LNCaP clone FGC (cell line): Measurements from ENCODE around the gene KIRREL3.

ENCODE experiments used
- DNase-seq: peaks from one replicate; pipeline ENCODE4 v3.0.0-alpha.2; 2011; ENCODE audit warnings: low read depth
- H3K4me3 ChIP-seq: 2 replicates; pipeline ENCODE4 v1.5.1; 2011; ENCODE audit warnings: mild to moderate bottlenecking, low read depth, low read length, control low read depth
- CTCF ChIP-seq: IDR thresholded peaks from 2 replicates; pipeline ENCODE4 v1.5.1; 2012; ENCODE audit warnings: mild to moderate bottlenecking; ENCODE audit not compliant: control insufficient read depth, insufficient read depth; ENCODE audit errors: extremely low read depth

The KIRREL3 gene

GRCh38 chr11:126423154-126423553 is 577.4 kb downstream of the KIRREL3 start:
- no peak overlapping the region for H3K4me3 ChIP-seq

GRCh38 chr11:126422446-126422845 is 578.1 kb downstream of the KIRREL3 start:
- no peak overlapping the region for H3K4me3 ChIP-seq
- no peak for TF ChIP-seq CTCF
- no peak for DNase-seq

More at GRCh38 chr11:126423154-126423553, 577.4 kb downstream of the KIRREL3 start:
- no peak for DNase-seq
- TF ChIP-seq CTCF, result no peak

DNA sequence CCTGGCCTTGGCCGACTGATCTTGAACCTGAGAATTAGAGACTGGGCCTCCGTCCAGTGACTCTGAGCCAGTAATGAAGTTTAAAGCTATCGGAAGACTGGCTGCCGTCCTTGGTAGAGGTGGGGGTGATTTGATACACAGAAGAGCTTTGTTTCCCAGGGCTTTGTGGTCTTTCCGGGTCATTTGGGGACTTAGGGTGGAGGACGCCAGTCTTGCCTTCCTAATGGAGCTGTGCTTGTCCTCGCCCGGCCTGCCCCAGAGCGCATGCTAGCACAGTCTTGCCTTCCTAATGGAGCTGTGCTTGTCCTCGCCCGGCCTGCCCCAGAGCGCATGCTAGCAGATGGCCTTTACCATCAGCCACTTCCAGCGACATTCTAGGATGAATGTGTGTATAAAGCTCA is 579.3 kb downstream of the KIRREL3 start:
- DNase-seq, result no peak
- H3K4me3 ChIP-seq, result no peak overlapping the region
- TF ChIP-seq CTCF, result no peak

DNA sequence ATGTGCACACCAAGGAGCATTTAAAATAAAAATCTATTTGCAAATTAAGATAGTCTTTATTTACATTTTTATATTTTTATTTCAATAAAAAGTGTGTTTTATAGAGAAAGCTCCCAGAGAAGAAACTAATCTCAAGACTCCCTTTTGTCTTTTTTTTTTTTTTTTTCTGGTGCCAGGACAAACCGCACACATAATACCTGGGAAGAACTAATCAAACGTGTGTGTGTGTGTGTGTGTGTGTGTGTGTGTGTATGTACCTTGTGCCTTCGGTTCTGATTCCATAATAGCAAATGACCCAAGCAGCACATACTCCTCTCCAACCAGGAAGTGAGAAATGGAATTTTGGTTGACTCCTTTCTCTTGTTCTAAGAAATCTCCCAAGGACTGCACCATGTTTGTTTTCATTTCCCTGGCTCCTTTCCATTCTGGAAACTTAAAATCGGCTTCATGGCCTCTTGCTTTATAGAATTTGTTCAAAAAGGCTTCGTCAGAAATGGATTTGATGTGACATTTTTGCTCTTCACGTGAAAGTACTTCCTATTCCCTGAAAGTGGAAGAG is 579.8 kb downstream of the KIRREL3 start:
- no peak overlapping the region for H3K4me3 ChIP-seq
- no peak for TF ChIP-seq CTCF

DNA sequence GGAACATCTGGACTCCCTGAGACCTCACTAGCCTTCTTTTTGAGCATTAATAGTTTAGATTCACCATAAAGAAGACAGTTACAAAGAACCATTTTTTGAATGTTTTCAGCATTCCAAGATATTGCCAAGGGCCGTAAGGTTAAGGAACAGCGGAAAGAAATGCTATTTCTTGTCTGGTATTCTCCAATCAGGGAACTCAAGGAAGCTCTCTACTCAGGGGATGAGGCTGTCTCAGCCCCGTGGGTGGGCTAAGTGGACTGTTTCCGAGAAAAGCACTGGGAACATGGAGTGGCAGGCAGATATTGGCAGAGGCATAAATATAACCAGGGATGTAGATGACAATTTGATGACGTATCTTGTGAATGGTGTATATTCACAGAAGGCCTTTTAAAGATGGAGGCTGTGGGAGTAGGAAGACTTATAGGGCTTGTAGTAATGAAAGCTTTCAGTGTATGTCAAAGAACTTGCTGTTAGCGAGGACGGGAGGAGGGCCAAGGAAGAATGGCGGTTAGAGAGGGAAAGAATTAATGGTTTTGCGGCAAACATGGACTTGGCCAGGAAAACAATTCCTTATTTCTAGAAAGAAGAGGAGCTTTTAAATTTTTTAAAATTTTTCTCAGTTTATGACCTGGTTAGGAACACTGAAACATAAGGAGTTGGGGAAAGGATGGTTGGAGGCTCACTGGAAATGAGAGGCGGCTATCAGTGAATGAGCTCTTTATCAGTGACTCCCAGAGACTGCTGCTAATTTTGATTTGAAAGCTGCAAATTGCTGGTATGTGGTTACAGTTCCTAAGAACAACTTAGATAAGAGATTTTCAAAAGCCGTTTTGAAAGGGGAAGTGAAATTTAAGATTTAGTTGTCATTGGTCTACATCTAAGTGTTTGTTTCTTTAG is 580.5 kb downstream of the KIRREL3 start:
- no peak for DNase-seq
- no peak for TF ChIP-seq CTCF
- H3K4me3 ChIP-seq, result no peak overlapping the region

More for the DNA sequence above, 579.8 kb downstream of the KIRREL3 start:
- no peak for DNase-seq

- no peak for DNase-seq
- no peak overlapping the region for H3K4me3 ChIP-seq
- TF ChIP-seq CTCF, result no peak
Observed at GRCh38 chr11:126418887-126419286, 581.7 kb downstream of the KIRREL3 start.
